GM18507 (cell line): ENCODE results near the gene KLHDC7B.

Experiments used
- DNase-seq: peaks from one replicate; pipeline ENCODE4 v3.0.0; 2011; ENCODE audit warnings: low read depth; ENCODE audit not compliant: insufficient read length; ENCODE audit errors: extremely low spot score
- FAIRE-seq: peaks from 2 replicates; lab custom pipeline; 2011; peaks lifted over from hg19 to GRCh38; lab: Jason Lieb, UNC

The KLHDC7B gene

GRCh38 chr22:50546326-50547262 lies 895 bp downstream of the KLHDC7B start:
- DNase-seq: no peak
- FAIRE-seq: no peak

GRCh38 chr22:50547263-50547985 lies 1.7 kb downstream of the KLHDC7B start:
- no peak for DNase-seq
- FAIRE-seq: no peak

GRCh38 chr22:50548040-50548920 lies 2.6 kb downstream of the KLHDC7B start:
- DNase-seq: no peak
- FAIRE-seq: no peak

GRCh38 chr22:50548921-50549790 lies 3.5 kb downstream of the KLHDC7B start:
- FAIRE-seq (no peak), DNase-seq (no peak)

- DNase-seq: no peak
Measured at GRCh38 chr22:50550395-50550794, 4.7 kb downstream of the KLHDC7B start.

GRCh38 chr22:50551160-50551752 lies 5.6 kb downstream of the KLHDC7B start:
- no peak for FAIRE-seq

More at GRCh38 chr22:50550395-50550794, 4.7 kb downstream of the KLHDC7B start:
- FAIRE-seq: no peak

GRCh38 chr22:50553310-50553709 lies 7.6 kb downstream of the KLHDC7B start:
- FAIRE-seq (no peak), DNase-seq (no peak)

More at GRCh38 chr22:50551160-50551752, 5.6 kb downstream of the KLHDC7B start:
- DNase-seq: no peak

- DNase-seq (no peak), FAIRE-seq (no peak)
Measured at GRCh38 chr22:50556703-50557102, 11.0 kb downstream of the KLHDC7B start.

- no peak for FAIRE-seq
- DNase-seq: no peak
Measured at GRCh38 chr22:50560034-50560433, 14.3 kb downstream of the KLHDC7B start.

GRCh38 chr22:50561401-50562358 lies 16.0 kb downstream of the KLHDC7B start:
- no peak for FAIRE-seq
- no peak for DNase-seq

GRCh38 chr22:50562523-50563412 lies 17.1 kb downstream of the KLHDC7B start, which contains the start of gene SYCE3:
TSS of gene SYCE3 (minus strand) at chr22:50562919. CDS start at chr22:50556405, 6,514 bp downstream.
- DNase-seq (peak; percentile 83), FAIRE-seq (peak; percentile 98)

- FAIRE-seq (no peak), DNase-seq (no peak)
Measured at GRCh38 chr22:50563413-50564160, 17.9 kb downstream of the KLHDC7B start.

GRCh38 chr22:50564289-50564688 lies 18.6 kb downstream of the KLHDC7B start:
- FAIRE-seq (no peak), DNase-seq (no peak)

GRCh38 chr22:50567721-50568252 lies 22.1 kb downstream of the KLHDC7B start:
- DNase-seq (no peak), FAIRE-seq (no peak)

GRCh38 chr22:50568626-50569025 lies 22.9 kb downstream of the KLHDC7B start:
- DNase-seq (no peak), FAIRE-seq (no peak)
